ENCODE measurements around the gene CDC14C.

DNA sequence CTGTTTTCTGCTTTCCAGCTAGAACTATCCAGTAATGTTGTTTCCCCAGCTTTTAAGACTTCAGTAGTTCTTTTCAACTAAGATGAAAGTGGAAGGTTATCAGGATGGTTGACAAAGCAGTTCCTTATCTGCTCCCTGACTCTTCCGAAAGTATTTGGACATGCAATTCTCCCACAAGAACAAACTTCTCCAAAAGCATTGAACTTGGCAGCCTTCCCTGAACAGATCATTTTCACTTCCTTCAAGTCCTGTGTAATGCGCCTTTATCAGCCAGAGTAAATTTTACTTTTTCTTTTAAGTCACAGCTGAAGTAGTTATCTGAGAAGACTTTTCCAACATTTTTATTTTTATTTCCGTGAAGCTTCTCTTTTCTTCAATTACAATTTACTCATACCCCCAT is 39.7 kb downstream of the CDC14C start:
- TF ChIP-seq, protein P1, sequence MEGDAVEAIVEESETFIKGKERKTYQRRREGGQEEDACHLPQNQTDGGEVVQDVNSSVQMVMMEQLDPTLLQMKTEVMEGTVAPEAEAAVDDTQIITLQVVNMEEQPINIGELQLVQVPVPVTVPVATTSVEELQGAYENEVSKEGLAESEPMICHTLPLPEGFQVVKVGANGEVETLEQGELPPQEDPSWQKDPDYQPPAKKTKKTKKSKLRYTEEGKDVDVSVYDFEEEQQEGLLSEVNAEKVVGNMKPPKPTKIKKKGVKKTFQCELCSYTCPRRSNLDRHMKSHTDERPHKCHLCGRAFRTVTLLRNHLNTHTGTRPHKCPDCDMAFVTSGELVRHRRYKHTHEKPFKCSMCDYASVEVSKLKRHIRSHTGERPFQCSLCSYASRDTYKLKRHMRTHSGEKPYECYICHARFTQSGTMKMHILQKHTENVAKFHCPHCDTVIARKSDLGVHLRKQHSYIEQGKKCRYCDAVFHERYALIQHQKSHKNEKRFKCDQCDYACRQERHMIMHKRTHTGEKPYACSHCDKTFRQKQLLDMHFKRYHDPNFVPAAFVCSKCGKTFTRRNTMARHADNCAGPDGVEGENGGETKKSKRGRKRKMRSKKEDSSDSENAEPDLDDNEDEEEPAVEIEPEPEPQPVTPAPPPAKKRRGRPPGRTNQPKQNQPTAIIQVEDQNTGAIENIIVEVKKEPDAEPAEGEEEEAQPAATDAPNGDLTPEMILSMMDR (optimal IDR thresholded peaks at IDR 0.05 in 1 of 3, IDR thresholded peaks at IDR 0.05 in 1 of 3, conservative IDR thresholded peaks at IDR 0.05 in 1 of 3; ENCODE audit: extremely low read depth in 1 of 3, insufficient read depth in 2 of 3, low read length in 3 of 3): no peak
- no peak for TF ChIP-seq EZH2 (IDR thresholded peaks at IDR 0.05; ENCODE audit: low read length)

Measured in keratinocyte (primary cell).